ENCODE data around the gene NUP42.

GRCh38 chr7:23226844-23227450, 45.1 kb downstream of the NUP42 start:
- TF ChIP-seq YY1 (IDR thresholded peaks at IDR 0.05; ENCODE audit: insufficient read depth, insufficient read length) = no peak
- no peak for TF ChIP-seq ZNF274 (IDR thresholded peaks at IDR 0.05; ENCODE audit: low read depth, low read length)

Measured in NT2/D1 (cell line).